GM23338 (cell line): Measurements from ENCODE around the gene HERPUD2. TPM values are rescaled to one million over a fixed set of nuclear protein-coding genes. Genes with fewer than 3 reads are reported as not detected.

ENCODE experiments used
- ATAC-seq: fragments of 200-7000 bp; cut with Tn5 transposase; 3 replicates; pipeline ENCODE4 v1.9.1; 2020
- DNase-seq: peaks from one replicate; pipeline ENCODE4 v3.0.0-alpha.2; 2015; ENCODE audit warnings: low spot score
- H2AFZ ChIP-seq: fragments of 200-600 bp; sonication (generic); 2 replicates; pipeline ENCODE4 v1.8.0; 2016; ENCODE audit warnings: antibody characterized with exemption, mild to moderate bottlenecking, moderate library complexity
- H3F3A ChIP-seq: fragments of 200-600 bp; sonication (generic); replicated peaks from 2 replicates; pipeline ENCODE4 v1.8.0; 2017; ENCODE audit warnings: antibody characterized with exemption, mixed run types, low read depth
- H3K27ac ChIP-seq: fragments of 200-600 bp; sonication (generic); 2 replicates; pipeline ENCODE4 v1.6.1; 2016; ENCODE audit warnings: low read depth
- H3K27me3 ChIP-seq: fragments of 200-600 bp; sonication (generic); 2 replicates; pipeline ENCODE4 v1.8.0; 2016; ENCODE audit warnings: mild to moderate bottlenecking, mixed run types, moderate library complexity; ENCODE audit not compliant: insufficient read depth
- H3K36me3 ChIP-seq: fragments of 200-600 bp; sonication (generic); 2 replicates; pipeline ENCODE4 v1.8.0; 2016; ENCODE audit warnings: mild to moderate bottlenecking; ENCODE audit not compliant: insufficient read depth
- H3K4me1 ChIP-seq: fragments of 200-600 bp; sonication (generic); 2 replicates; pipeline ENCODE4 v1.8.0; 2016; ENCODE audit warnings: mild to moderate bottlenecking, moderate library complexity; ENCODE audit not compliant: insufficient read depth
- H3K4me2 ChIP-seq: fragments of 200-600 bp; sonication (generic); 2 replicates; pipeline ENCODE4 v1.7.1; 2017; ENCODE audit warnings: mixed run types
- H3K4me3 ChIP-seq: fragments of 200-600 bp; sonication (generic); 2 replicates; pipeline ENCODE4 v1.6.1; 2016; ENCODE audit warnings: mixed run types
- H3K79me2 ChIP-seq: fragments of 200-600 bp; sonication (generic); replicated peaks from 2 replicates; pipeline ENCODE4 v1.8.0; 2017; ENCODE audit warnings: mild to moderate bottlenecking; ENCODE audit not compliant: insufficient read depth
- H3K9me2 ChIP-seq: fragments of 200-600 bp; sonication (generic); 2 replicates; pipeline ENCODE4 v1.8.0; 2017; ENCODE audit not compliant: insufficient read depth
- H4K20me1 ChIP-seq: fragments of 200-600 bp; sonication (generic); replicated peaks from 2 replicates; pipeline ENCODE4 v1.8.0; 2017; ENCODE audit warnings: mild to moderate bottlenecking; ENCODE audit not compliant: insufficient read depth
- H3K27ac Mint-ChIP-seq: 2 replicates; pipeline ENCODE4 v1.8.0; 2020; ENCODE audit warnings: inconsistent platforms, mild to moderate bottlenecking, moderate library complexity, mixed read lengths
- H3K27me3 Mint-ChIP-seq: 3 replicates; pipeline ENCODE4 v1.8.0; 2022; ENCODE audit warnings: low read depth, mild to moderate bottlenecking, moderate library complexity, mixed read lengths, inconsistent platforms; ENCODE audit not compliant: insufficient read depth, poor library complexity
- H3K36me3 Mint-ChIP-seq: 3 replicates; pipeline ENCODE4 v1.8.0; 2021; ENCODE audit warnings: low read depth, mild to moderate bottlenecking, inconsistent platforms, moderate library complexity, mixed read lengths
- H3K4me1 Mint-ChIP-seq: 3 replicates; pipeline ENCODE4 v1.8.0; 2020; ENCODE audit warnings: mild to moderate bottlenecking, inconsistent platforms, mixed read lengths
- H3K4me3 Mint-ChIP-seq: 3 replicates; pipeline ENCODE4 v1.8.0; 2021; ENCODE audit warnings: moderate library complexity, mild to moderate bottlenecking, inconsistent platforms, mixed read lengths
- H3K9me3 Mint-ChIP-seq: 3 replicates; pipeline ENCODE4 v1.8.0; 2020; ENCODE audit warnings: moderate library complexity, mild to moderate bottlenecking, inconsistent platforms, mixed read lengths
- CREB1 ChIP-seq: fragments of 250-450 bp; sonication (Bioruptor Pico); IDR thresholded peaks from 2 replicates; pipeline ENCODE4 v1.5.0; 2020; ENCODE audit warnings: low read depth, mild to moderate bottlenecking, moderate library complexity
- ETS1 ChIP-seq: IDR thresholded peaks from 2 replicates; pipeline ENCODE4 v1.6.1; 2016; ENCODE audit warnings: antibody characterized with exemption
- EZH2 ChIP-seq: fragments of 200-600 bp; sonication (generic); IDR thresholded peaks from one replicate; pipeline ENCODE4 v1.8.0; 2017; ENCODE audit warnings: antibody characterized with exemption, mild to moderate bottlenecking, low read depth; ENCODE audit not compliant: unreplicated experiment
- JUNB ChIP-seq: IDR thresholded peaks from one replicate; pipeline ENCODE4 v1.6.1; 2016; ENCODE audit warnings: antibody characterized with exemption; ENCODE audit not compliant: unreplicated experiment
- NANOG ChIP-seq: IDR thresholded peaks from 2 replicates; pipeline ENCODE4 v1.6.1; 2016; ENCODE audit warnings: antibody characterized with exemption, borderline replicate concordance
- POLR2AphosphoS5 ChIP-seq: IDR thresholded peaks from 2 replicates; pipeline ENCODE4 v1.6.1; 2016; ENCODE audit warnings: antibody characterized with exemption, low read depth
- REST ChIP-seq: IDR thresholded peaks from one replicate; pipeline ENCODE4 v1.6.1; 2018; ENCODE audit warnings: antibody characterized with exemption; ENCODE audit not compliant: unreplicated experiment
- STAT1 ChIP-seq: IDR thresholded peaks from one replicate; pipeline ENCODE4 v1.6.1; 2016; ENCODE audit warnings: antibody characterized with exemption; ENCODE audit not compliant: unreplicated experiment
- ZNF114 ChIP-seq: fragments of 250-450 bp; sonication (Bioruptor Pico); IDR thresholded peaks from 2 replicates; pipeline ENCODE4 v1.5.0; 2020; ENCODE audit warnings: mild to moderate bottlenecking, moderate library complexity
- ZNF331 ChIP-seq: fragments of 250-450 bp; sonication (Bioruptor Pico); IDR thresholded peaks from 2 replicates; pipeline ENCODE4 v1.5.0; 2020; ENCODE audit warnings: low read depth, mild to moderate bottlenecking, moderate library complexity
- ZNF462 ChIP-seq: fragments of 250-450 bp; sonication (Bioruptor Pico); IDR thresholded peaks from 2 replicates; pipeline ENCODE4 v1.5.0; 2020; ENCODE audit warnings: mild to moderate bottlenecking, moderate library complexity
- polyA plus RNA-seq: library from polyadenylated mRNA; unstranded; fragments of >200 nt; fragmentation: Nextera tagmentation; extraction: Ambion mirVana; gene quantifications from 2 replicates; pipeline ENCODE4 v1.2.1, GENCODE V29; 2016
- total RNA-seq: library from RNA; depleted of rRNA; stranded (reverse); fragments of >200 nt; shearing (Covaris generic); gene quantifications from 2 replicates; pipeline ENCODE4 v1.2.3, GENCODE V29; 2014
- TF ChIP-seq, protein P1 (sequence below), 2 experiments: fragments of 200-600 bp in 1 of 2; sonication (generic) in 1 of 2; conservative IDR thresholded peaks; 2 replicates each; pipeline versions ENCODE4 v1.5.1 to v1.6.1; 2016 to 2017; ENCODE audit warnings: antibody characterized with exemption in 2 of 2, low read depth in 2 of 2, mild to moderate bottlenecking in 2 of 2, moderate library complexity in 1 of 2

Gene HERPUD2
- total and polyA plus RNA-seq, 2 experiments from 2014 or later = 8.0 to 12.0 TPM

GRCh38 chr7:35716038-35716803 is 21.3 kb upstream of the HERPUD2 start:
- H3K4me1 ChIP-seq = no peaks in the 10 kb centered on the region
- no peaks in the 10 kb centered on the region for H3K36me3 Mint-ChIP-seq
- no peak overlapping the region for H3K27ac Mint-ChIP-seq
- peak overlapping the region; percentile 38; the same call in 1 of the 2 replicates for H2AFZ ChIP-seq
- DNase-seq = no peak
- no peak overlapping the region for H3K27ac ChIP-seq
- H3K4me3 Mint-ChIP-seq = no peak overlapping the region
- no peak overlapping the region for H3K4me2 ChIP-seq
- H3K4me3 ChIP-seq = no peak overlapping the region
- no peaks in the 10 kb centered on the region for H3K9me2 ChIP-seq
- H3K36me3 ChIP-seq = no peaks in the 10 kb centered on the region
- peaks cover 2% of the 10 kb centered on the region for H3K27me3 Mint-ChIP-seq
- H4K20me1 ChIP-seq = no peaks in the 10 kb centered on the region
- ATAC-seq = no peak
- H3K9me3 Mint-ChIP-seq = no peaks in the 10 kb centered on the region
- H3F3A ChIP-seq = no peaks in the 10 kb centered on the region
- H3K79me2 ChIP-seq = no peaks in the 10 kb centered on the region
- peaks cover 6% of the 10 kb centered on the region; the same call in 2 of the 3 replicates for H3K4me1 Mint-ChIP-seq
- H3K27me3 ChIP-seq = no peaks in the 10 kb centered on the region
- TF ChIP-seq NANOG (no peak), EZH2 (no peak), ZNF114 (CRISPR knock-in tag) (no peak), JUNB (no peak), REST (no peak), ZNF462 (CRISPR knock-in tag) (no peak), ETS1 (no peak), POLR2AphosphoS5 (no peak), CREB1 (no peak), STAT1 (no peak), ZNF331 (CRISPR knock-in tag) (no peak)
- TF ChIP-seq, protein P1, sequence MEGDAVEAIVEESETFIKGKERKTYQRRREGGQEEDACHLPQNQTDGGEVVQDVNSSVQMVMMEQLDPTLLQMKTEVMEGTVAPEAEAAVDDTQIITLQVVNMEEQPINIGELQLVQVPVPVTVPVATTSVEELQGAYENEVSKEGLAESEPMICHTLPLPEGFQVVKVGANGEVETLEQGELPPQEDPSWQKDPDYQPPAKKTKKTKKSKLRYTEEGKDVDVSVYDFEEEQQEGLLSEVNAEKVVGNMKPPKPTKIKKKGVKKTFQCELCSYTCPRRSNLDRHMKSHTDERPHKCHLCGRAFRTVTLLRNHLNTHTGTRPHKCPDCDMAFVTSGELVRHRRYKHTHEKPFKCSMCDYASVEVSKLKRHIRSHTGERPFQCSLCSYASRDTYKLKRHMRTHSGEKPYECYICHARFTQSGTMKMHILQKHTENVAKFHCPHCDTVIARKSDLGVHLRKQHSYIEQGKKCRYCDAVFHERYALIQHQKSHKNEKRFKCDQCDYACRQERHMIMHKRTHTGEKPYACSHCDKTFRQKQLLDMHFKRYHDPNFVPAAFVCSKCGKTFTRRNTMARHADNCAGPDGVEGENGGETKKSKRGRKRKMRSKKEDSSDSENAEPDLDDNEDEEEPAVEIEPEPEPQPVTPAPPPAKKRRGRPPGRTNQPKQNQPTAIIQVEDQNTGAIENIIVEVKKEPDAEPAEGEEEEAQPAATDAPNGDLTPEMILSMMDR (conservative IDR thresholded peaks at IDR 0.05; ENCODE audit: low read depth in 2 of 2) = no peak
